Measurements from ENCODE around the gene GADL1.

GADL1 gene

GRCh38 chr3:30752970-30753369 is 141.5 kb downstream of the GADL1 start:
- DNase-seq, result no peak

- DNase-seq, result no peak
Observed at GRCh38 chr3:30752491-30752890, 142.0 kb downstream of the GADL1 start.

- DNase-seq, result no peak
Observed at GRCh38 chr3:30751610-30752299, 142.7 kb downstream of the GADL1 start.

- no peak for DNase-seq
Observed at GRCh38 chr3:30750967-30751366, 143.5 kb downstream of the GADL1 start.

GRCh38 chr3:30749230-30749629 is 145.2 kb downstream of the GADL1 start:
- DNase-seq, result no peak

GRCh38 chr3:30747771-30748281 is 146.6 kb downstream of the GADL1 start:
- no peak for DNase-seq

- no peak for DNase-seq
Observed at GRCh38 chr3:30743641-30744317, 150.7 kb downstream of the GADL1 start.

- DNase-seq, result no peak
Observed at GRCh38 chr3:30742796-30743619, 151.5 kb downstream of the GADL1 start.

- DNase-seq, result no peak
Observed at GRCh38 chr3:30741889-30742288, 152.6 kb downstream of the GADL1 start.

- DNase-seq, result no peak
Observed at GRCh38 chr3:30738605-30739004, 155.9 kb downstream of the GADL1 start.

GRCh38 chr3:30737743-30738499 is 156.5 kb downstream of the GADL1 start:
- no peak for DNase-seq

- no peak for DNase-seq
Observed at GRCh38 chr3:30733696-30734095, 160.8 kb downstream of the GADL1 start.

- no peak for DNase-seq
Observed at GRCh38 chr3:30733209-30733608, 161.3 kb downstream of the GADL1 start.

GRCh38 chr3:30730967-30731366 is 163.5 kb downstream of the GADL1 start:
- no peak for DNase-seq

GRCh38 chr3:30729936-30730335 is 164.5 kb downstream of the GADL1 start:
- DNase-seq, result no peak

GRCh38 chr3:30729512-30729911 is 164.9 kb downstream of the GADL1 start:
- no peak for DNase-seq

GRCh38 chr3:30728143-30728542 is 166.3 kb downstream of the GADL1 start:
- DNase-seq, result no peak

- no peak for DNase-seq
Observed at GRCh38 chr3:30724863-30725262, 169.6 kb downstream of the GADL1 start.

- no peak for DNase-seq
Observed at GRCh38 chr3:30723211-30723610, 171.2 kb downstream of the GADL1 start.

GRCh38 chr3:30721314-30721634 is 173.2 kb downstream of the GADL1 start:
- DNase-seq, result no peak

GRCh38 chr3:30720586-30721313 is 173.7 kb downstream of the GADL1 start:
- no peak for DNase-seq

GRCh38 chr3:30719536-30719935 is 174.9 kb downstream of the GADL1 start:
- no peak for DNase-seq
